ENCODE measurements around the gene XXYLT1.
"Not testable (repeated sequence)": the region's sequence is repeated elsewhere in the genome, so short reads cannot be mapped to it uniquely, and the experiment has no call there.

XXYLT1 gene

GRCh38 chr3:195195321-195196209, 75.4 kb downstream of the XXYLT1 start:
- no peak for TF ChIP-seq POLR2A (IDR thresholded peaks at IDR 0.05; ENCODE audit: low read depth, low read length)
- FAIRE-seq (no peak), DNase-seq (ENCODE audit: insufficient read length, low spot score) (no peak)

- FAIRE-seq = peak; percentile 38
Observed at GRCh38 chr3:195194559-195195206, 76.3 kb downstream of the XXYLT1 start.

GRCh38 chr3:195191580-195191979, 79.4 kb downstream of the XXYLT1 start:
- no peak for DNase-seq (ENCODE audit: insufficient read length, low spot score)
- no peak for TF ChIP-seq POLR2A (IDR thresholded peaks at IDR 0.05; ENCODE audit: low read depth, low read length)
- FAIRE-seq = no peak

More at GRCh38 chr3:195194559-195195206, 76.3 kb downstream of the XXYLT1 start:
- DNase-seq (ENCODE audit: insufficient read length, low spot score) = no peak
- TF ChIP-seq POLR2A (IDR thresholded peaks at IDR 0.05; ENCODE audit: low read depth, low read length) = no peak

GRCh38 chr3:195189821-195190220, 81.1 kb downstream of the XXYLT1 start:
- TF ChIP-seq POLR2A (IDR thresholded peaks at IDR 0.05; ENCODE audit: low read depth, low read length) = no peak
- peak; percentile 38 for FAIRE-seq
- no peak for DNase-seq (ENCODE audit: insufficient read length, low spot score)

GRCh38 chr3:195188426-195188927, 82.5 kb downstream of the XXYLT1 start:
- TF ChIP-seq POLR2A (IDR thresholded peaks at IDR 0.05; ENCODE audit: low read depth, low read length) = no peak
- FAIRE-seq (peak; percentile 68), DNase-seq (ENCODE audit: insufficient read length, low spot score) (no peak)

GRCh38 chr3:195187609-195188425, 83.1 kb downstream of the XXYLT1 start:
- FAIRE-seq (peak; percentile 20), DNase-seq (ENCODE audit: insufficient read length, low spot score) (no peak)
- no peak for TF ChIP-seq POLR2A (IDR thresholded peaks at IDR 0.05; ENCODE audit: low read depth, low read length)

- DNase-seq (ENCODE audit: insufficient read length, low spot score); FAIRE-seq: not testable (repeated sequence)
Observed at GRCh38 chr3:195186710-195187047, 84.3 kb downstream of the XXYLT1 start.

GRCh38 chr3:195186041-195186709, 84.8 kb downstream of the XXYLT1 start:
- TF ChIP-seq POLR2A (IDR thresholded peaks at IDR 0.05; ENCODE audit: low read depth, low read length) = no peak
- FAIRE-seq = no peak
- DNase-seq (ENCODE audit: insufficient read length, low spot score) = no peak

- no peak for FAIRE-seq
- DNase-seq (ENCODE audit: insufficient read length, low spot score) = no peak
- no peak for TF ChIP-seq POLR2A (IDR thresholded peaks at IDR 0.05; ENCODE audit: low read depth, low read length)
Observed at GRCh38 chr3:195185583-195185982, 85.4 kb downstream of the XXYLT1 start.

- DNase-seq (ENCODE audit: insufficient read length, low spot score) (no peak), FAIRE-seq (no peak)
- TF ChIP-seq POLR2A (IDR thresholded peaks at IDR 0.05; ENCODE audit: low read depth, low read length) = no peak
Observed at GRCh38 chr3:195184716-195185421, 86.1 kb downstream of the XXYLT1 start.

- no peak for TF ChIP-seq POLR2A (IDR thresholded peaks at IDR 0.05; ENCODE audit: low read depth, low read length)
- FAIRE-seq = no peak
- no peak for DNase-seq (ENCODE audit: insufficient read length, low spot score)
Observed at GRCh38 chr3:195183071-195183776, 87.7 kb downstream of the XXYLT1 start.

GRCh38 chr3:195182470-195182795, 88.5 kb downstream of the XXYLT1 start:
- FAIRE-seq (peak; percentile 90), DNase-seq (ENCODE audit: insufficient read length, low spot score) (peak; percentile 53)
- no peak for TF ChIP-seq POLR2A (IDR thresholded peaks at IDR 0.05; ENCODE audit: low read depth, low read length)

Measured in H54 (cell line).